Keratinocyte (primary cell): ENCODE measurements around the gene MSANTD2.

ENCODE experiments used
- EZH2 ChIP-seq: IDR thresholded peaks from one replicate; pipeline ENCODE4 v1.6.1; 2012; ENCODE audit warnings: inconsistent platforms, mild to moderate bottlenecking, low read length, moderate library complexity
- TF ChIP-seq, protein P1 (sequence below), 3 experiments: IDR thresholded peaks in 1 of 3; conservative IDR thresholded peaks in 1 of 3; optimal IDR thresholded peaks in 1 of 3; 2 replicates in 2 of 3; 3 replicates in 1 of 3; pipeline versions ENCODE3 to v1.5.1; 2011; ENCODE audit warnings: low read length in 3 of 3, mild to moderate bottlenecking in 3 of 3, moderate library complexity in 2 of 3, control low read depth in 1 of 3, inconsistent platforms in 1 of 3; ENCODE audit not compliant: insufficient read depth in 2 of 3; ENCODE audit errors: extremely low read depth in 1 of 3

DNA sequence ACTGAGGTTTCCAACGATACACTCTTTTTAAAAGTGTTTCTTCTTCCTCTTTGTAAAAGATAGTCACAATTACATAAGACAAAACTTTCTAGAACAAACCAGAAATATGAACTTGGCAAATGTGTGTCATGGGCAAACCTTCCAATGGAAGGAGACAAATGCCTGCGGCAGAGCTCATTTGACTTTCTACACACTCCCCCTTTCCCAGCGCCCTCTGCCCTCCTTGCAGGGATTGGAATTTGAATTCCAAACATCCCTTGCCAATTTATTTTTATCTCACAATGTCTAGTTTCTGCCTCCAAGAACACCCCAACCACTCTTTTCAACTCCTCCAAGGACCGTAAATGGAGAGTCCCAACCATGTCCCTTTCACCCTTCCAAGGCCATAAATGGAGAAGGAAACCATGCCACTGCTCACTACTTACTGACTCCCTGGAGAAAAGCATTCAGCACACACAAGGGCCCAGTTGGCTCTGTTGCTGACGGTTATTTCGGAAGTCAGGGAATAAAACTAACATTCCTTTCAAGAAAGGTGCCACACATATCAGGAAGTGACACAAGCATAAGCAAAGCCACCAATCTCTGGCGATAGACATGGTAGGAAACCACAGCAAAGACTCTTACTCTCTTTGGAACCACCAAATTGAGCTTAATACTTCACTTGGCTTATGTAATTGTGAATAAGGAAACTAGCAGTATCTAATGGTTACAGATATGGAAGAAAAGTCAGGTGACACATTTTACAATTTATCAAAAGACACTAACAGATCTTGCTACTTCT is 23.2 kb downstream of the MSANTD2 start:
- TF ChIP-seq, protein P1, sequence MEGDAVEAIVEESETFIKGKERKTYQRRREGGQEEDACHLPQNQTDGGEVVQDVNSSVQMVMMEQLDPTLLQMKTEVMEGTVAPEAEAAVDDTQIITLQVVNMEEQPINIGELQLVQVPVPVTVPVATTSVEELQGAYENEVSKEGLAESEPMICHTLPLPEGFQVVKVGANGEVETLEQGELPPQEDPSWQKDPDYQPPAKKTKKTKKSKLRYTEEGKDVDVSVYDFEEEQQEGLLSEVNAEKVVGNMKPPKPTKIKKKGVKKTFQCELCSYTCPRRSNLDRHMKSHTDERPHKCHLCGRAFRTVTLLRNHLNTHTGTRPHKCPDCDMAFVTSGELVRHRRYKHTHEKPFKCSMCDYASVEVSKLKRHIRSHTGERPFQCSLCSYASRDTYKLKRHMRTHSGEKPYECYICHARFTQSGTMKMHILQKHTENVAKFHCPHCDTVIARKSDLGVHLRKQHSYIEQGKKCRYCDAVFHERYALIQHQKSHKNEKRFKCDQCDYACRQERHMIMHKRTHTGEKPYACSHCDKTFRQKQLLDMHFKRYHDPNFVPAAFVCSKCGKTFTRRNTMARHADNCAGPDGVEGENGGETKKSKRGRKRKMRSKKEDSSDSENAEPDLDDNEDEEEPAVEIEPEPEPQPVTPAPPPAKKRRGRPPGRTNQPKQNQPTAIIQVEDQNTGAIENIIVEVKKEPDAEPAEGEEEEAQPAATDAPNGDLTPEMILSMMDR (optimal IDR thresholded peaks at IDR 0.05 in 1 of 3, IDR thresholded peaks at IDR 0.05 in 1 of 3, conservative IDR thresholded peaks at IDR 0.05 in 1 of 3; ENCODE audit: extremely low read depth in 1 of 3, insufficient read depth in 2 of 3, low read length in 3 of 3), result no peak
- no peak for TF ChIP-seq EZH2
